GM19351 (cell line): ENCODE results near the gene ABHD17A.

ENCODE experiments used
- ATAC-seq: cut with Tn5 transposase; IDR thresholded peaks from one replicate; pipeline ENCODE4 v1.9.1; 2021; ENCODE audit warnings: mild to moderate bottlenecking, moderate library complexity; ENCODE audit not compliant: unreplicated experiment

Gene ABHD17A

DNA sequence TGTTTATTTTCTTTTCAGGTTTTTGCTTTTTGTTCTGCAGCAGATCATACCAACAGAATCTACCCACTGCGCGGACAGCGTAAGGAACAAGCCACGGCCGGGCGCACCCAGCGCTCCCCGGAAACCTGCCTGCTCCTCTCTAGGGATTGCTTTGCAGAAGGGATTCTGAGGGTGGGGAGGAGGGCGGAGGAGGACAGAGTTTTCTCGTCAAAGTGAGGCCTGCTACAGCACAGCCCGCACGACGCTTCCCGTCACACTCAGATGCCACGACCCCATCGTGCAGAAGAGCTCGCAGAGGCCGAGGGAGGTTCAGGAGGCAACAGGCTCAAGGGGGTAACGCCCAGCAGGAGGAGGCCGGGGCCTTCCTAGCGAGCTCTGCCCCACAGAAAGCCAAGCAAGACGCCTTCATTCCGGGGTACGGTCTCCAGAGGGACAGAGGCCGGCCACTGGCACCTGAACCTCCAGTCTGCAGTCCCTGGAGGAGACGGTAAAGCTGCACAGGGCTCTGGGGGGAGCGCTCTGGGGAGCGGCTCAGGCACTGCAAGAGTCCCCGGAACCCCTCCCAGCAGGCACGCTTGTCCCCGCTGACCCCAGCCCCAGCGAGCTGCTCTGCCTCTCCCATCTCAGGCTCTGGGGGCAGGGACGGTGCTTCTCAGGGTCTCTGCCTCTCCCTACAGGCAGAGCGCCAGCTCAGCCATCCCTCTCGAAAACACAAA lies 43.9 kb downstream of the ABHD17A start:
- no peak for ATAC-seq

DNA sequence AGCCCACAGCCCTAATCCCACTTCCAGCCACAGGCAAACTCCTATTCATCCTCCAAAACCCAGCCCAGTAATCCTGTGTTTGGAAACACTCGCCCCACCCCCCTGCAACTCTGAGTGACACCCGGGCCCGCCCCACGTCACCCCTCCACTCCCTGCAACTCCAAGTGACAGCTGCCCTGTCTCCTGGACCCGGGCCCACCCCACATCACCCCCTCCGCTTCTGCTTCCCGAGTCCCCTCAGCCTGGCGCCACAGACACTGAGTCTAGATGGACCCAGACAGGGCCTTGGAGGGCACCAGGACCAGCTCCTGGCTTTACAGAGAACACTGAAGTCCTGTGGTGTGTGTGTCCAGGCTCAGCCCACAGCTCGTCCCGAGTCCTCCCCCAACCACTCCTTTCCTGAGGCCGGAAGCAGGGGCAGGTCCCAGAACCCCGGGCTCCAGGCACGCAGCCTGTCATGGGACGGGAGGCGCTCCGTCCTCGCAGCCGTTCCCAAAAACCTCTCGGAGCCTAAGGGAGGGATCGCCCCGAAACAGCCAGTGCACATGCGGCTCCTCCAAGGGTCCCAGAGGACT lies 44.7 kb downstream of the ABHD17A start:
- ATAC-seq: no peak

GRCh38 chr19:1839658-1840540 lies 45.4 kb downstream of the ABHD17A start:
- no peak for ATAC-seq

- no peak for ATAC-seq
Measured at GRCh38 chr19:1837625-1838105, 47.6 kb downstream of the ABHD17A start.

DNA sequence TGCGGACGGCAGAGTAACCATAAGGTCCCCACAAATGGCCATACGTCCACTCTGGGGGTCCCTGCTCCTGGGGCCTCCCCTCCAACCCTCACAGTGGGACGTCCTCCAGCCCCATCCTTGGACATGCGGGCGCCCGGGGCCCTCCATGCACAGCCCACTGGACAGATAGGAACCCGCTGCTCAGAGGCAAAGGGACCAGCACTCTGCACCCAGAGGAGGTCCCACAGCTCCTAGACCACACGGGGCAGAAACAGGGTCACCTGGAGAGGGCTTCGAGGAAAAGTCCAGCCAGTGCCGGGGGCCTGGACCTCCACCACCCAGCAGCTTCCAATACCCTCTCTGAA lies 48.1 kb downstream of the ABHD17A start:
- no peak for ATAC-seq

GRCh38 chr19:1836458-1837221 lies 48.7 kb downstream of the ABHD17A start:
- no peak for ATAC-seq

- ATAC-seq: no peak
Measured at GRCh38 chr19:1833540-1833939, 51.8 kb downstream of the ABHD17A start.

DNA sequence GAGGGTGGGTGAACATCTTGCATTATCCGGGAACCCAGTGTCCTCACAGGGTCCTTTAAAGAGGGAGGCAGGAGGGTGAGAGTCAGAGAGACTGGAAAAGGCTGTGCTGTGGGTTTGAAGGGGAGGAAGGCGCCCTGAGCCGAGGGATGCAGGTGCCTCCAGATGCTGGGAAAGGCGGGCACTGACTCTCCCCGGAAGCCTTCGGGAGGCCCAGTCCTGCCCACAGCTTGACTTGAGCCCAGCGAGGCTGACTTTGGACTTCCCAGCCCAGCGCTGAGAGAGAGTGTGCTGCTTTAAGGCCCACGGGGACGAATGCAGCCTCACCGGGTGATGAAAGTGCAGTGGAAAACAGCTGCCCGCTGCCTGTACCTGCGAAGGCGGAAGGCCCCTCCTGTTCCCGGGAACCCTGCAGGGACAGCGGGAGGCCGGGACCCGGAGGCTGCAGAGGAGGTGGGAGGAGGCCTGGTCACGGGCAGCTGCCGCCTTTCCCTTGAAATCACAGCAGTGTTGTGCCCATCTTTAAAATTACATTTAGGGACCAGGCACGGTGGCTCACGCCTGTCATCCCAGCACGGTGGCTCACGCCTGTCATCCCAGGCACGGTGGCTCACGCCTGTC lies 53.1 kb downstream of the ABHD17A start:
- ATAC-seq: no peak

GRCh38 chr19:1830978-1831377 lies 54.3 kb downstream of the ABHD17A start:
- ATAC-seq: no peak

DNA sequence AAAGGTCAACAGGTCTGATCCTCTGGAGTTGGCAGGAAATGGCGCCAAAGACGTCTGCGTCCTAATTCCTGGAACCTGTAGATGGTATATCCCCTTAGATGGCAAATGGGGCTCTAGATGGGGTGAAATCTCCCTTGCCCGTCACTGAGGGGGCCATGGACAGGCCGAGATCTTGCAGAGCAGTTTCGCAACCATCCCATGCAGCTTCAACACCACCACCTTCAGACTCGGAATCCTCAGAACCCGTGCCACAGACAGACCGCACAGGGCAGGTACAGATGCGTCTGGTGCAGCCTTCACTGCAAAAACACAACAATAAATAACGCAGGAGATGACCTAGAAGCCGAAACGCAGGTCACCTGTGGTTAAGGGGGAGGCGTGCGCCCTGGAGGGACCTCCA lies 54.7 kb downstream of the ABHD17A start:
- ATAC-seq: no peak

GRCh38 chr19:1829958-1830357 lies 55.3 kb downstream of the ABHD17A start:
- no peak for ATAC-seq

DNA sequence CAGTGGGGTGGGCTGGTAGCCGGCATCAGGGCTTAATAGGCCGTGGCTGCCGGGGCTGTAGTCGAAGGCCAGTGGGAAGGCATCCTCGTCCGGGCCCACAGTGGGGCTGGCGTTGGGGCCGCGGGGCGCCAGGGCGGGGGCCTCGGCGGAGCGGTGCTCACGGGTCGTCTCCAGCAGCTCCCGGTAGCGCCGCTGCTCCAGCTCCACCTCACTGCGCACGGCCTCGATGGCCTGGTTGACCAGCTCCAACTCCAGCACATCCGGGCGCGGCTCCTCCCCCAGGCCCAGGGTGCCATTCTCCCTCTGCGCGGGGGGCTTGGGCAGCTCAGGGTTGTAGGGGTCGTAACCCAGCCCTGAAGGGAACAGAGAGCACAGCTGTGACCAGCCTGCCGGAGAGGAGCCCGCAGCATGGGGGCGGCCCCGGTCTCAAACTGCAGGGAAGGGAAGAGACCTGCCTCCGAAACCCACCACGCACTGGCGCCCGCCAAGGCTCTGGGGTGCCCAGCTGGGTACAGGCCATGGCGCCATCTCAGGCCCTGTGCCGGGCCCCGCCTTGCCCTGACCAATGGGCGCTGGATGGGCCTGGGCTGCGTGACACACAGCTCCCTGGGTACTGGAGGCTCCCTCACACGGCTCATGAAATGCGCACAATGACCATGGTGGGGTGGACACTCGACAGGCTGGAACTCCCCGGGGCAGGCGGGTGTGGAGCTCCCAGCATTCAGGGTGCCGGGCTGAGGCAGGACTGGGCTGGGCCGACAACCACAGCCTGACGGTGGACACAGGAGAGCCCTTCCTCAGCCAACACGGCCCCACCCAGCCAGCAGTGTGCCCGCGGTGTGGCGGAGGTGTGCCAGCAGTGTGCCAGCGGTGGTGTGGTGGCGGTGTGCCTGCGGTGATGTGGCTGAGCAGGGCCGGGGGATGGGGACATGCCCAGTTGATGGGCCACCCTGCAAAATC lies 56.7 kb downstream of the ABHD17A start:
- no peak for ATAC-seq

GRCh38 chr19:1827566-1828278 lies 57.6 kb downstream of the ABHD17A start:
- ATAC-seq: no peak
